Astrocyte of the spinal cord (primary cell): Measurements from ENCODE around the gene ABLIM2.

Experiments
- DNase-seq: peaks from one replicate; pipeline ENCODE4 v3.0.0; 2011; ENCODE audit warnings: low read depth, low spot score
- H3K4me3 ChIP-seq: 2 replicates; pipeline ENCODE4 v1.5.1; 2011; ENCODE audit warnings: low read depth, mild to moderate bottlenecking, low read length, moderate library complexity
- in situ Hi-C: cut with HindIII; loops from 2 replicates; pipeline ENCODE4 v1.10.0; 2017; ENCODE audit warnings: low sequenced_read_pairs
- TF ChIP-seq, protein P1 (sequence below): IDR thresholded peaks from 2 replicates; pipeline ENCODE4 v1.5.1; 2012; ENCODE audit warnings: low read depth, mild to moderate bottlenecking, low read length, inconsistent platforms

ABLIM2 gene

DNA sequence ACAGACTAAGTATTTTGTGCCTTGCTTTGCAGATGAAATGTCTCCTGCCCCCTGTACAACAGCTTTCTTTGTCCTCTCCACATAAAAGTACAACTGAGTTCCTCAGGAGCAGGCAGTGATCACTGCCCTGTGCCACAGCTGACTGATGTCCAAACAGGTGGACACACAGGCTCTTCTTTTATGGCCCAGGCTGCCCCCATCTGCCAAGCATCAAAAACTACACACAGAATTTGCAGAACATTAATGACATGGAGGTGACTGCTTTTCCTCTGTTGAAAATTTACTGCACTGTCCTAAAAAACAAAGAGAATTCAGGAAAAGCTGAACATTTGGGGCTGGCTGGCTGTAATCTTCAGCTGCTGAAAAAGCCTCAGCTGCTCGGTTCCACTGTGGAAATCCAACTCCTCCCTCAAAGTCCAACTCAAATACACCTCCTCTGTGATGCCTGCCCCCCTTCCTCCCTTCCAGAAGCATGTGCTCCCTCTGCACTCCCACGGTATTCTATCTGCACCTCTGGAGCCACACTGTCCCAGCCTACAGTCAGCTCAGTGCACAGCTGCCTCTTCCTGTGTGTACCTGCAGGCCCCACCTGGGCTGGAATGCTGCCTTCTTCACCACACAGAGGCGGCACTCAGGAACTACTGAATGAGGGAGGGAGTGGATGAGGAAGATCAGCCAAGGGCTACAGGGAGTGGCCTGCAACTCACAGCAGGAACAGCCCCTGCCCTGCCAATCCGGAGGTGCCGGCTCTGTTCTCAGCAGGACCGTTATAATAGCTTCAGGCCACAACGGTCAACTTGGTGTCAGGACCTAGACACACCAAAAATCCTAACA lies 229.3 kb downstream of the ABLIM2 start:
- TF ChIP-seq, protein P1, sequence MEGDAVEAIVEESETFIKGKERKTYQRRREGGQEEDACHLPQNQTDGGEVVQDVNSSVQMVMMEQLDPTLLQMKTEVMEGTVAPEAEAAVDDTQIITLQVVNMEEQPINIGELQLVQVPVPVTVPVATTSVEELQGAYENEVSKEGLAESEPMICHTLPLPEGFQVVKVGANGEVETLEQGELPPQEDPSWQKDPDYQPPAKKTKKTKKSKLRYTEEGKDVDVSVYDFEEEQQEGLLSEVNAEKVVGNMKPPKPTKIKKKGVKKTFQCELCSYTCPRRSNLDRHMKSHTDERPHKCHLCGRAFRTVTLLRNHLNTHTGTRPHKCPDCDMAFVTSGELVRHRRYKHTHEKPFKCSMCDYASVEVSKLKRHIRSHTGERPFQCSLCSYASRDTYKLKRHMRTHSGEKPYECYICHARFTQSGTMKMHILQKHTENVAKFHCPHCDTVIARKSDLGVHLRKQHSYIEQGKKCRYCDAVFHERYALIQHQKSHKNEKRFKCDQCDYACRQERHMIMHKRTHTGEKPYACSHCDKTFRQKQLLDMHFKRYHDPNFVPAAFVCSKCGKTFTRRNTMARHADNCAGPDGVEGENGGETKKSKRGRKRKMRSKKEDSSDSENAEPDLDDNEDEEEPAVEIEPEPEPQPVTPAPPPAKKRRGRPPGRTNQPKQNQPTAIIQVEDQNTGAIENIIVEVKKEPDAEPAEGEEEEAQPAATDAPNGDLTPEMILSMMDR: peak; percentile 38
- peak; percentile 58 for DNase-seq
- no peak overlapping the region for H3K4me3 ChIP-seq
- in situ Hi-C loops: no loop called here

DNA sequence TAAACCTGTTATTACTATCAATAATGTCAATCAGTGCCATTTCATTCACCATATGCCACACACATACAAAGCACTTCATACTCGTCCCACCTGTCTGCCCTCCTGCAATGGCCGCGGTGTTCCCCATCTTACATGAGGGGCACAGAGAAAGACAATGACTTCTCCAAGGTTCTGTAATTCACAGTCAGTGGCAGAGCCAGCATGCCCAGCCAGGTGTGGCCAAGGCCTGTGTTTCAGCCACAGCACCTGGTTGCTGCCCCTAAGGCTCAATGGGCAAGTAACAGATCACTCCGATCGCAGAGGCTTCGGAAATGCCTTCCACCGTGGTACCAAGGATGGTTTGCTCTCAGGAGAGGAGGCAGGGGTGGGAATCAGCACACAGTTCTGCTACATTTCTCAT lies 229.9 kb downstream of the ABLIM2 start:
- in situ Hi-C loops: no loop called here

DNA sequence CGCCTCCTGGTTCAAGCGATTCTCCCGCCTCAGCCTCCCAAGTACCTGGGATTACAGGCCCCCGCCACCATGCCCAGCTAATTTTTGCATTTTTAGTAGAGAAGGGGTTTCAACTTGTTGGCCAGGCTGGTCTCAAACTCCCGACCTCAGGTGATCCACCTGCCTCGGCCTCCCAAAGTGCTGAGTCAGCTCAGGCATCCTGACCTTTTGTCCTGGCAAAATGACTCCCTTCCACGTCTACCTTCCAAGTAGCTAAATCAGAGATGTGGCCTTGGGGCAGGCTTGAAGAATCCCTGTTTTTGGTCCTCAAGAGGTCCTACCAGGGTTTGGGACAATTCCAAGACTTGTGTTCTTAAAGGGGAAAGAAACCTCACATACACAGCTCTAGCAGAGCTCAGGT lies 231.8 kb downstream of the ABLIM2 start:
- TF ChIP-seq, protein P1: no peak

More for the DNA sequence above, 229.9 kb downstream of the ABLIM2 start:
- H3K4me3 ChIP-seq: no peak overlapping the region
- TF ChIP-seq, protein P1: no peak
- no peak for DNase-seq

DNA sequence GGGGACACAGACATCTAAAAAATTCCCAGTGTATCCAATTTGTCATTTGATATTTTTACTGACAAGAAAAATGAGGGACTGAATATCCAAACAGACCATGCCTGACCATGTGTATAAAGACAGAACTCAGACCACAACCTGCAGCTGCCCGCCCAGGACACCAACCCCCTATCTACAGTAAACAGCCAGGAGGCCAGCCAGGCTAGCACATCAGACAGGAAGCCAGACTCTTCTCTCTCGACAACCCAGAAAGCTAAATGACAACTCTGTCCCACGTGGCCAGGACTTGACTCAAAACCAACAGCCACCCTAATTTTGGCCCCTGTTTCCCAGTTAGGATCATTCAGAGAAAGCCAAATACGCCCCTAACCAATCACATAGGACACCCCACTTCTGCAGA lies 234.0 kb downstream of the ABLIM2 start:
- TF ChIP-seq, protein P1: no peak
- in situ Hi-C loops: no loop called here
- no peak overlapping the region for H3K4me3 ChIP-seq
- DNase-seq: no peak

More for the DNA sequence above, 231.8 kb downstream of the ABLIM2 start:
- H3K4me3 ChIP-seq: no peak overlapping the region
- DNase-seq: no peak
- in situ Hi-C loops: no loop called here

DNA sequence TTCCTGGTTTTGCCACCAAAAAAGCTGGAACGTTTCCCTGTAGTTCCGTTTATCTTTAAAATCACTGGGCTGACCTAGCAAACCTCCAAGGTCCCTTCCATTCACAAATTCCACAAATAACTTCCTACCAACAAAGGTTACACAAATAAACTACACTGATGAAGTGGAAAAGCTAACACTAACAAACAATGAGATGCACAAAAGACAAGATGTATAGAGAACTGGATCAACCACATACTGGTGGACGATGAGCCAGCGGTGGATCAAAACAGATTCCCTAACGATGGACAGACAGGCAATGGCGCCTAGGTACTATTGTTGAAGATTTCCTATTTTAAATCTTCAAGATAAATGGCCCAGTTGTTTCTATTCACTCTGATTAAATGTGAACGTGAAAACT lies 234.4 kb downstream of the ABLIM2 start:
- DNase-seq: no peak
- H3K4me3 ChIP-seq: no peak overlapping the region
- in situ Hi-C loops: no loop called here
- TF ChIP-seq, protein P1: no peak

DNA sequence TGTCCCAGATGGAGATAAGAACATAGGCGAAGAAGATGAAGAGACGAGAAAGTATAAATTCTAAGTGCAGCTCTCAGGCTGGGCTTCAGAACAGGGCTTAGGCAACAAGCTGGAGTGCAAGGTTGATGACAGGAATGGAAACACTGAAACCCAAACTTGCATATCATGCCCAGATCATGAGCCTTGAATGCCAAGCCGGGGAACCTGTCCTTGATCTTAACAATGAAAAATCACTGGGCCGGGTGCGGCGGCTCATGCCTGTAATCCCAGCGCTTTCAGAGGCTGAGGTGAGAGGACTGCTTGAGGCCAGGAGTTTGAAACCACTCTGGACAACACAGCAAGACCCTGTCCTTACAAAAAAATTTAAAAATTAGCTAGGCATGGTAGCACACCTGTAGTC lies 236.1 kb downstream of the ABLIM2 start:
- TF ChIP-seq, protein P1: no peak
- no peak overlapping the region for H3K4me3 ChIP-seq
- no peak for DNase-seq
- in situ Hi-C loops: no loop called here
